ENCODE data around the gene FFAR2.

DNA sequence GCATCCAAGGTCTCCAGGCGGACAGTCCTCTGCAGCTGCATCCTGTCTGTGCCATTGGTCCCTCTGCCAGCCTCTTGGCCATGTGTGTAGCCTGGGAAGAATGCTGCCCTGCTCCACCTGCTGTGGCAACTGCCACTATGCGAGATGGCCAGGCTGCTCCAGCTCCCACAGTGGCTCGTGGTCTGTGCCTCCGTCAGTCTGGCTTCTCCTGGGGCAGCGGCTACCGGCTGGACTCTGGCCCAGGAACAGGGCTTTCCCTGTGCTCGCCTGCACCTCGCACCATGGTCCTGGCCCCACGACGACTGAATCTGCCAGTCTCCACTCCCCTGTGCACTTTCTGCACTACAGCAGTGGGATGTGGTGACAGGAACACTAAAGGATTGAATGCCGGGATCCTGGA lies 26.7 kb upstream of the FFAR2 start:
- TF ChIP-seq, protein P1, sequence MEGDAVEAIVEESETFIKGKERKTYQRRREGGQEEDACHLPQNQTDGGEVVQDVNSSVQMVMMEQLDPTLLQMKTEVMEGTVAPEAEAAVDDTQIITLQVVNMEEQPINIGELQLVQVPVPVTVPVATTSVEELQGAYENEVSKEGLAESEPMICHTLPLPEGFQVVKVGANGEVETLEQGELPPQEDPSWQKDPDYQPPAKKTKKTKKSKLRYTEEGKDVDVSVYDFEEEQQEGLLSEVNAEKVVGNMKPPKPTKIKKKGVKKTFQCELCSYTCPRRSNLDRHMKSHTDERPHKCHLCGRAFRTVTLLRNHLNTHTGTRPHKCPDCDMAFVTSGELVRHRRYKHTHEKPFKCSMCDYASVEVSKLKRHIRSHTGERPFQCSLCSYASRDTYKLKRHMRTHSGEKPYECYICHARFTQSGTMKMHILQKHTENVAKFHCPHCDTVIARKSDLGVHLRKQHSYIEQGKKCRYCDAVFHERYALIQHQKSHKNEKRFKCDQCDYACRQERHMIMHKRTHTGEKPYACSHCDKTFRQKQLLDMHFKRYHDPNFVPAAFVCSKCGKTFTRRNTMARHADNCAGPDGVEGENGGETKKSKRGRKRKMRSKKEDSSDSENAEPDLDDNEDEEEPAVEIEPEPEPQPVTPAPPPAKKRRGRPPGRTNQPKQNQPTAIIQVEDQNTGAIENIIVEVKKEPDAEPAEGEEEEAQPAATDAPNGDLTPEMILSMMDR (IDR thresholded peaks at IDR 0.05 in 2 of 3, conservative IDR thresholded peaks at IDR 0.05 in 1 of 3; ENCODE audit: borderline replicate concordance in 1 of 3, insufficient read depth in 1 of 3, low read depth in 2 of 3, low read length in 2 of 3) = no peak
- TF ChIP-seq EZH2 (IDR thresholded peaks at IDR 0.05) = no peak
- no peak for TF ChIP-seq CEBPB (IDR thresholded peaks at IDR 0.05; ENCODE audit: low read depth)
- no peak for TF ChIP-seq ZNF274 (IDR thresholded peaks at IDR 0.05; ENCODE audit: low read depth, low read length)
- no peak for TF ChIP-seq POLR2A (IDR thresholded peaks at IDR 0.05; ENCODE audit: borderline replicate concordance, extremely low read depth, insufficient read depth, insufficient read length)
- TF ChIP-seq JUND (IDR thresholded peaks at IDR 0.05) = no peak
- no peak for TF ChIP-seq POLR2AphosphoS5 (IDR thresholded peaks at IDR 0.05; ENCODE audit: low read depth, low read length)
